Mucosa of descending colon (tissue), 3 donors: ENCODE data around the gene CADM2. TPM values are rescaled to one million over a fixed set of nuclear protein-coding genes. Genes with fewer than 3 reads are reported as not detected.

Experiments used
- ATAC-seq: fragments of 200-7000 bp; cut with Tn5 transposase; one replicate; pipeline ENCODE4 v1.9.1; 2020; ENCODE audit warnings: mild to moderate bottlenecking, moderate library complexity
- DNase-seq, 3 donors: peaks; one replicate each; pipeline ENCODE4 v3.0.0-alpha.2; 2020
- H3K36me3 ChIP-seq: fragments of 200-600 bp; one replicate; pipeline ENCODE4 v1.8.0; 2021; ENCODE audit warnings: low read depth, mild to moderate bottlenecking
- H3K4me1 ChIP-seq: fragments of 200-600 bp; one replicate; pipeline ENCODE4 v1.8.0; 2021; ENCODE audit warnings: low read depth, mild to moderate bottlenecking
- H3K4me3 ChIP-seq: fragments of 200-600 bp; one replicate; pipeline ENCODE4 v1.8.0; 2021; ENCODE audit warnings: mild to moderate bottlenecking
- H3K9me3 ChIP-seq: fragments of 200-600 bp; one replicate; pipeline ENCODE4 v1.8.0; 2021; ENCODE audit warnings: mild to moderate bottlenecking
- CTCF ChIP-seq: fragments of 200-600 bp; IDR thresholded peaks from one replicate; pipeline ENCODE4 v1.8.0; 2022; ENCODE audit warnings: antibody characterized with exemption, mild to moderate bottlenecking
- intact Hi-C, 2 donors: fragments of 100-400 bp; cut with DNase I in 1 of 2; cut with micrococcal nuclease in 1 of 2; formaldehyde crosslinking; loops; one replicate each; pipeline versions ENCODE4 v1.11.0 to v1.11.1; 2022; cut with DNase I, micrococcal nuclease
- total RNA-seq, 3 donors: library from RNA; stranded (reverse); fragmentation: NEBNext Ultra II Directional in 2 of 3; extraction: Animal tissue kit (Norgen Biotek cat#: 25700) in 2 of 3; gene quantifications; one replicate each; pipeline versions ENCODE4 v1.2.1 to v1.2.4, GENCODE V29; 2021 to 2023
- donor health status: DM: no; HTN: no; CAD: no; lungs with moderate emphysema.
- donor health status: DM: no; HTN: no; CAD: no.
- donor health status: DM: no; HTN: yes; CAD: no.

Gene CADM2
- total RNA-seq, 3 donors from 2014 or later = 0.67 to 12.8 (median 1.2) TPM

DNA sequence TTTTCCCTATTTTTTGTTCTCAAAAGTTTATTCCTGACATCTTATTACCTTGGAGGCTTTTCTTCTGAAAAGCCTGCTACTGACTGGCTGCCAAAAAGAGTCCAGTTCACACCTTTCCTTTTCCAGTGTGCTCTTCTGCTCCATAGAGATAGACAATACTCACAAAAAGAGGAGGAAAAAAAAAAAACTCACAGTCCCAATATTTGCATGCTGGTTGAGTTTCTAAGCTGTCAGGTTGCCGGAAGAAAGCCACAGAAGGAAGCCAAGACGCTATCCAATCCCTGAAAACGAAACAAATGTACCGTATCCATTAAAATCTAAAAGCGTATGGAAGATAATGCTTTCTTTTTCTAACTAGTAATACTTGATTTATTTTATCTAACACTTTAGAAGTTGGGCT, 299.5 kb downstream of the CADM2 start:
- intact Hi-C loops = no loop called here
- H3K4me3 ChIP-seq = no peak overlapping the region
- no peaks in the 10 kb centered on the region for H3K9me3 ChIP-seq
- no peak for TF ChIP-seq CTCF
- no peaks in the 10 kb centered on the region for H3K4me1 ChIP-seq
- DNase-seq (no peak), ATAC-seq (no peak)
- no peaks in the 10 kb centered on the region for H3K36me3 ChIP-seq

- H3K36me3 ChIP-seq = no peaks in the 10 kb centered on the region
- no peaks in the 10 kb centered on the region for H3K9me3 ChIP-seq
- no peak for TF ChIP-seq CTCF
- H3K4me1 ChIP-seq = no peaks in the 10 kb centered on the region
- no peak overlapping the region for H3K4me3 ChIP-seq
- DNase-seq = no peak
- intact Hi-C loops = no loop called here
- ATAC-seq = no peak
Measured at GRCh38 chr3:85258819-85259218, 300.0 kb downstream of the CADM2 start.

- intact Hi-C loops = no loop called here
- DNase-seq = no peak
Measured at GRCh38 chr3:85259748-85260147, 301.0 kb downstream of the CADM2 start.

DNA sequence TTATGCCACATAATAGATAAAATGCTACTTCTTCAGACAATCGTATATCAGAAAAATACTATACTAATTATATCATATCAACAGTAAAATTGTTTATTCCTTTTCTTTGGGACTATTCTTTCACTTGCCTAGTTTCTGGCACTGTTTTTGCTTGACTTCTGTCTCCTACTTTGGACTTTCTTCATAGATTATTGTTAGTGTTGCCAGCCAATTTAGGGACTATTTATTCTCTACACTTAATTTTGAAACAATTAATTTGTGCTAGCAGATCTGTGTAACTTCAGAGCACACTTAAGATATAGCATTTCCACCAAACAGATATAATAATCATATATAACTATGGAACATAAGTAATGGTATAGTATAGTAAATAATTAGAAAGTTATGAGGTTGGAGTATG, 305.6 kb downstream of the CADM2 start:
- no peak overlapping the region for H3K4me3 ChIP-seq
- no peak for DNase-seq
- TF ChIP-seq CTCF = no peak
- intact Hi-C loops = no loop called here
- no peaks in the 10 kb centered on the region for H3K4me1 ChIP-seq
- H3K9me3 ChIP-seq = no peaks in the 10 kb centered on the region
- H3K36me3 ChIP-seq = no peaks in the 10 kb centered on the region
- no peak for ATAC-seq

More at GRCh38 chr3:85259748-85260147, 301.0 kb downstream of the CADM2 start:
- Histone ChIP-seq H3K36me3 (no peaks in the 10 kb centered on the region), H3K9me3 (no peaks in the 10 kb centered on the region), H3K4me3 (no peak overlapping the region), H3K4me1 (no peaks in the 10 kb centered on the region)
- TF ChIP-seq CTCF = no peak
- ATAC-seq = no peak

DNA sequence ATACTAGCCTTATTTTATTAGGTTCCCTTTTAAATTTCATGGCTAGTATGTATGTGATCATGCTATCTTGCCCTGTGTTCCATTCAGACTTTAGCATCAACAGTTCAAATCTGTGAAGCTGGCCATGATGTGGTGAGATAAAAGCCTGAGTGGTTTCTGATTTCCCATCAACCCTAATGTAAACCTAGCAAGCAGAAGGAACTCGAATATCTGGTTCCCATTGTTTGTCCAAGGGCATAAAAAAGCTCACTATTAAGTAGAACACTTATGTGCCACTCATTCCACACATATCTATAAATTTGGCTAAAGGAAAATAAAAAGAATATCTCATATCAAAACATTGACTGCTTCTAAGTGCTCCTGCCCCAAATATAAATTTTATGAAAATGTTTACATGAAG, 311.7 kb downstream of the CADM2 start:
- no peaks in the 10 kb centered on the region for H3K36me3 ChIP-seq
- no peak overlapping the region for H3K4me3 ChIP-seq
- intact Hi-C loops = no loop called here
- no peaks in the 10 kb centered on the region for H3K9me3 ChIP-seq
- no peak for DNase-seq
- no peaks in the 10 kb centered on the region for H3K4me1 ChIP-seq
- ATAC-seq = no peak
- no peak for TF ChIP-seq CTCF

DNA sequence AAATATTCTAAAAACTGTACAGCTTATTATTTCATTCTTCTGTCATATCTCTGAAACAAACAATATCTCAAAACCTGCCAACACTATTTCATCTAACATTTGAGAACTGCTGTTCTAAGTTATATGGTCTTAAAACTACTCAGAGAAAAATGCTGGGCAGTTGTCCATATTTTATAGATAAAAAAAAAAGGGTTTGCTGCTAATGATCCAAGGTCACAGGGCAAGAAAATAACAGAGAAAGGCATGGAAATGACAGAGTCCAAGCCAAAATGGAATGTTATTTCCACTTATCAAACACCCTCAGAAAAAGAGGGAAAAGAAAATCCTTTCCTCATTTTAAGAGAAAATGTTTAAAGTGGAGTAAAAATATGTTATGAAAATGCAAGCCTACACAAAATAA, 313.1 kb downstream of the CADM2 start:
- Histone ChIP-seq H3K4me1 (no peaks in the 10 kb centered on the region), H3K9me3 (no peaks in the 10 kb centered on the region), H3K36me3 (no peaks in the 10 kb centered on the region), H3K4me3 (no peak overlapping the region)
- no peak for DNase-seq
- ATAC-seq = no peak
- no peak for TF ChIP-seq CTCF
- intact Hi-C loops = no loop called here
